KOPT-K1 (cell line): ENCODE results near the gene RARS1.
"Not testable (repeated sequence)": the region's sequence is repeated elsewhere in the genome, so short reads cannot be mapped to it uniquely, and the experiment has no call there.

Source experiments
- H3K27ac ChIP-seq: fragments of 200-600 bp; sonication (generic); 2 replicates; pipeline ENCODE4 v1.5.1; 2016; ENCODE audit warnings: antibody characterized with exemption, mild to moderate bottlenecking, low read depth, low read length; ENCODE audit not compliant: poor library complexity, severe bottlenecking
- H3K36me3 ChIP-seq: fragments of 200-600 bp; sonication (generic); 2 replicates; pipeline ENCODE4 v1.5.1; 2017; ENCODE audit warnings: antibody characterized with exemption, mild to moderate bottlenecking, low read length, moderate library complexity; ENCODE audit not compliant: insufficient read depth
- H3K9me3 ChIP-seq: fragments of 200-600 bp; sonication (generic); 2 replicates; pipeline ENCODE4 v1.5.1; 2017; ENCODE audit warnings: antibody characterized with exemption, low read length, mild to moderate bottlenecking; ENCODE audit not compliant: insufficient read depth, poor library complexity, severe bottlenecking

Gene RARS1

GRCh38 chr5:168528521-168529373 is 42.5 kb downstream of the RARS1 start, which contains the start of gene FBLL1:
Gene FBLL1 (plus strand): TSS chr5:168529305. CDS start chr5:168529505, 200 bp downstream.
- Histone ChIP-seq H3K27ac (no peak within 1 kb of the TSS), H3K36me3 (no peaks in the 10 kb centered on the region), H3K9me3 (no peaks in the 10 kb centered on the region)

GRCh38 chr5:168529374-168530234 is 43.3 kb downstream of the RARS1 start:
- Histone ChIP-seq H3K36me3 (no peaks in the 10 kb centered on the region), H3K27ac (no peak overlapping the region), H3K9me3 (no peaks in the 10 kb centered on the region)

GRCh38 chr5:168530621-168531150 is 44.4 kb downstream of the RARS1 start:
- Histone ChIP-seq H3K27ac (no peak overlapping the region), H3K9me3 (no peaks in the 10 kb centered on the region), H3K36me3 (no peaks in the 10 kb centered on the region)

DNA sequence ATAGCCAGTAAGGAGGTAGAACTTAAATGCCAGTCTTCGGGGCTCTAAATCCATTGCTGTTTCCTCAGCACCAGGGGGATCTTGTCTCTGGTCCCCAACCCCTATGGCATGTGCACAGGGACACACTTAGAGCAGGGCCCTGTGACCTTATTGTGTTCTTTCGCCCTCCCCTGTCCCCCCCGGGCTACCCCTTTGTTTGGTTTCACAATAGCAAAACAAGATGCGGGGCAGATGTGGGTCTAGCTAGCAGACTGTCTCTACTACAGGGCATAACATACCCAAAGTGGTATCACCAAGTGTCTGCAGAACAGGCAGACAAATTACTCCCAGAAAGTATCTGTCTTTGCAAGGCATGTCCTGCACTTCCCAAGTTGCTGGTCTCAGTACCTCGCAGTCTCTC is 44.9 kb downstream of the RARS1 start:
- Histone ChIP-seq H3K36me3 (no peaks in the 10 kb centered on the region), H3K9me3 (no peaks in the 10 kb centered on the region), H3K27ac (no peak overlapping the region)

DNA sequence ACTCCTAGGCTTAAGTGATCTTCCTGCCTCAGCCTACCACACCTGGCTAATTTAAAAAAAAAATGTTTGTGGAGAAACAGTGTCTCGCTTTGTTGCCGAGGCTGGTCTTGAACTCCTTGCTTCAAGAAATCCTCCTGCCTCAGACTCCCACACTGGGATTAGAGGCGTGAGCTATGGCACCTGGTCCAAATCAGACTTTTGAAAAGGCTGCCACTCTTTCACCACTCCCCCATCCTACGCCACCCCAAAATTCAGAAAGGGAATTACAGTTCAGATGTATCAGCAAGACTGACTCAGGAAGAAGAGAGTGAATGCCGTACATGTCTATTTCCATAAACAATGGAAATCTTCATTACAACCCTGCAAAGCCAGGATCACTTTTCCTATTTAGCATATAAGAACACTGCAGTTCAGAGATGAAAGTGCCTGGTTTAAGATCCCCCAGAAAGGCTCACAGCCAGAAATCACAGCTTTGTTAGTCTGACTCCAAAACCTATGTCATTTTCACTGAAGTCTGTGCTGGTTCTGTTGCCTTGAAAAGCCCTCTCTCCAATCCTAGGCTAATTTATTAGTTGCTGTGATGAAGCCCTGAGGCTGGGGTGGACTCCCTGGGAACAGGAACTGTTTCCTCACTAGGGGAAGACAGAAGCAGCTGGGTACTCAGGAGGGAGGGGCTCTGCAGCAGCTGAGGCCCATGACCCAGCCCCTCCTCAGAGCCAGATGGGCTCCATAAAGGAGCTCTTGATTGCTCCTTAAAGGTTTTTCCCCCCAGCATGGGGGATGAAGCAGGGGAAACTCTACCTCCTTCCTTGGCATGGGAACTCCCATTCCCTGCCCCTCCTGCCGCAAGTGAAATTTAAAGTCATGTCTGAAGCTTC is 46.0 kb downstream of the RARS1 start:
- Histone ChIP-seq H3K27ac (no peak overlapping the region), H3K36me3 (no peaks in the 10 kb centered on the region), H3K9me3 (no peaks in the 10 kb centered on the region)

GRCh38 chr5:168534351-168534750 is 48.1 kb downstream of the RARS1 start:
- H3K36me3 ChIP-seq, H3K9me3 ChIP-seq: not testable (repeated sequence)

DNA sequence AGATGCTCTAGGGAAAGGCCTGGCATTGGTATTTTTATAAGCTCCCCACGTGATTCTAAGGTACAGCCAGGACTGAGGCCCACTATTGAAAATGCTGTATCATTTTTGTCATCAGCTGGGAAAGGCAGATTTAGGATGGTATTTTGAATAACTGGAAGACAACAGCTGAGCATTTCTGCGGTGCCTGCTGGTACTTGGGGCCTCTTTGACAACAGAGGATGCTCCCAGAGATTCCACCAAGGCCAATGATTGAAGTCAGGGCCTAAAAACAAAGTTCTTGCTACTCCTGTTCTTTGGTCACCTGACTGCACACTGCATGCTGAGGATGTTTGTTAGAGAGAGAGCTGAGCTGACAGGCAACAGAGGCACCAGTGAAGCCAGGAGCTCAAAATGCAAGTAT is 50.9 kb downstream of the RARS1 start:
- Histone ChIP-seq H3K36me3 (no peaks in the 10 kb centered on the region), H3K27ac (no peak overlapping the region)

More at GRCh38 chr5:168534351-168534750, 48.1 kb downstream of the RARS1 start:
- not testable (repeated sequence) for H3K27ac ChIP-seq

GRCh38 chr5:168549554-168549953 is 63.3 kb downstream of the RARS1 start:
- H3K27ac ChIP-seq = no peak overlapping the region
- peaks cover 84% of the 10 kb centered on the region for H3K36me3 ChIP-seq
- no peaks in the 10 kb centered on the region for H3K9me3 ChIP-seq

More for the DNA sequence above, 50.9 kb downstream of the RARS1 start:
- H3K9me3 ChIP-seq = no peaks in the 10 kb centered on the region

GRCh38 chr5:168550656-168551055 is 64.4 kb downstream of the RARS1 start:
- no peak overlapping the region for H3K27ac ChIP-seq
- H3K36me3 ChIP-seq = peaks cover 95% of the 10 kb centered on the region
- no peaks in the 10 kb centered on the region for H3K9me3 ChIP-seq

- H3K36me3 ChIP-seq = peaks cover 98% of the 10 kb centered on the region
- H3K27ac ChIP-seq = no peak overlapping the region
- no peaks in the 10 kb centered on the region for H3K9me3 ChIP-seq
These were observed 65.9 kb downstream of the RARS1 start for GRCh38 chr5:168552146-168552545.

- Histone ChIP-seq H3K27ac (no peak overlapping the region), H3K9me3 (no peaks in the 10 kb centered on the region), H3K36me3 (peaks cover 98% of the 10 kb centered on the region)
These were observed 67.3 kb downstream of the RARS1 start for GRCh38 chr5:168553377-168554130.

GRCh38 chr5:168557389-168557788 is 71.1 kb downstream of the RARS1 start:
- peaks cover 100% of the 10 kb centered on the region for H3K36me3 ChIP-seq
- no peaks in the 10 kb centered on the region for H3K9me3 ChIP-seq
- no peak overlapping the region for H3K27ac ChIP-seq

- H3K9me3 ChIP-seq = no peaks in the 10 kb centered on the region
- H3K36me3 ChIP-seq = peaks cover 100% of the 10 kb centered on the region
- H3K27ac ChIP-seq = no peak overlapping the region
These were observed 76.0 kb downstream of the RARS1 start for GRCh38 chr5:168562279-168562678.

DNA sequence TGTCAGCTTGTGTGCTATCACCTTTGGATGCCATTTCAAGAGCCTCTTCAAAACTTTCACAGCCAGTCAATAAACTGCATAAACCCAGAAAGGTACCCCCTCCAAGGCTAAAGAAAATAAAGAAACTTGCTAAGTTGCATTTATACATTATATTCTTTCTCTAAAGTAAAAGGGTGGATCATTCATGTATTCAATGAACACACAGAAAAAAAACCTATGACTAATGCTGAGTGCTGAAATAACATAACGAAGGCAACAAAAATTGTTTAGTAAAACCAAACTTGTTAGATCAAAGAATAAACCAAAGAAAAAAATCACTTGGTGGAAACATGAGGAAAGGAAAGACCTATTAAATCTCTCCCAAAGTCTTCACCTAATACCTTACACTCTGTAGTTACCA is 77.7 kb downstream of the RARS1 start:
- H3K9me3 ChIP-seq = no peaks in the 10 kb centered on the region
- peaks cover 99% of the 10 kb centered on the region for H3K36me3 ChIP-seq
- H3K27ac ChIP-seq = no peak overlapping the region
